Measurements from ENCODE around the gene SOX13. TPM values are rescaled to one million over a fixed set of nuclear protein-coding genes. Genes with fewer than 3 reads are reported as not detected.

SOX13 gene
- 60.9 and 64.4 TPM in 2 replicates for total RNA-seq
- long read RNA-seq = 0 reads

GRCh38 chr1:204072931-204073836 lies at the start of gene SOX13:
SOX13 (plus strand) TSS chr1:204073115; CDS start chr1:204112916, 39,801 bp downstream.
- H3K36me3 Mint-ChIP-seq (ENCODE audit: low read depth) = no peaks in the 10 kb centered on the region
- TF ChIP-seq CTCF (conservative IDR thresholded peaks at IDR 0.05) = peak; percentile 37
- H3K4me1 Mint-ChIP-seq = peaks cover 46% of the 10 kb centered on the region
- H3K4me3 Mint-ChIP-seq = peak within 1 kb of the TSS; percentile 98
- peak; percentile 74 for DNase-seq (ENCODE audit: low read depth, low spot score)
- peak within 1 kb of the TSS; percentile 99 for H3K27ac Mint-ChIP-seq (ENCODE audit: unreplicated experiment)
- peaks cover 4% of the 10 kb centered on the region for H3K27me3 Mint-ChIP-seq (ENCODE audit: low read depth)
- H3K9me3 Mint-ChIP-seq = no peaks in the 10 kb centered on the region

GRCh38 chr1:204025917-204026707 lies 46.8 kb upstream of the SOX13 start:
- H3K27ac Mint-ChIP-seq (ENCODE audit: unreplicated experiment) = peak overlapping the region; percentile 97
- H3K36me3 Mint-ChIP-seq (ENCODE audit: low read depth) = no peaks in the 10 kb centered on the region
- no peaks in the 10 kb centered on the region for H3K27me3 Mint-ChIP-seq (ENCODE audit: low read depth)

GRCh38 chr1:204027446-204027845 lies 45.5 kb upstream of the SOX13 start:
- Mint-ChIP-seq H3K4me3 (no peak overlapping the region), H3K4me1 (peaks cover 31% of the 10 kb centered on the region), H3K27me3 (ENCODE audit: low read depth) (no peaks in the 10 kb centered on the region), H3K36me3 (ENCODE audit: low read depth) (no peaks in the 10 kb centered on the region), H3K9me3 (peaks cover 3% of the 10 kb centered on the region), H3K27ac (ENCODE audit: unreplicated experiment) (no peak overlapping the region)
- DNase-seq (ENCODE audit: low read depth, low spot score) = no peak
- TF ChIP-seq CTCF (conservative IDR thresholded peaks at IDR 0.05) = no peak

More at GRCh38 chr1:204025917-204026707, 46.8 kb upstream of the SOX13 start:
- Mint-ChIP-seq H3K4me1 (peaks cover 38% of the 10 kb centered on the region), H3K9me3 (peaks cover 3% of the 10 kb centered on the region), H3K4me3 (peak overlapping the region; percentile 39)
- DNase-seq (ENCODE audit: low read depth, low spot score) = peak; percentile 21
- no peak for TF ChIP-seq CTCF (conservative IDR thresholded peaks at IDR 0.05)

- peaks cover 3% of the 10 kb centered on the region for H3K9me3 Mint-ChIP-seq
- H3K4me3 Mint-ChIP-seq = no peak overlapping the region
- no peak for TF ChIP-seq CTCF (conservative IDR thresholded peaks at IDR 0.05)
- DNase-seq (ENCODE audit: low read depth, low spot score) = no peak
- H3K36me3 Mint-ChIP-seq (ENCODE audit: low read depth) = no peaks in the 10 kb centered on the region
- peak overlapping the region; percentile 31 for H3K27ac Mint-ChIP-seq (ENCODE audit: unreplicated experiment)
- no peaks in the 10 kb centered on the region for H3K27me3 Mint-ChIP-seq (ENCODE audit: low read depth)
- H3K4me1 Mint-ChIP-seq = peaks cover 31% of the 10 kb centered on the region
These were observed 43.9 kb upstream of the SOX13 start for GRCh38 chr1:204029016-204029415.

- peaks cover 19% of the 10 kb centered on the region for H3K4me1 Mint-ChIP-seq
- no peaks in the 10 kb centered on the region for H3K27me3 Mint-ChIP-seq (ENCODE audit: low read depth)
- no peaks in the 10 kb centered on the region for H3K9me3 Mint-ChIP-seq
- TF ChIP-seq CTCF (conservative IDR thresholded peaks at IDR 0.05) = no peak
- no peak for DNase-seq (ENCODE audit: low read depth, low spot score)
- no peak overlapping the region for H3K4me3 Mint-ChIP-seq
- no peaks in the 10 kb centered on the region for H3K36me3 Mint-ChIP-seq (ENCODE audit: low read depth)
- no peak overlapping the region for H3K27ac Mint-ChIP-seq (ENCODE audit: unreplicated experiment)
These were observed 41.7 kb upstream of the SOX13 start for GRCh38 chr1:204031098-204031710.

All from neural crest cell (in vitro differentiated cells).